Measurements from ENCODE around the gene FGF14.

DNA sequence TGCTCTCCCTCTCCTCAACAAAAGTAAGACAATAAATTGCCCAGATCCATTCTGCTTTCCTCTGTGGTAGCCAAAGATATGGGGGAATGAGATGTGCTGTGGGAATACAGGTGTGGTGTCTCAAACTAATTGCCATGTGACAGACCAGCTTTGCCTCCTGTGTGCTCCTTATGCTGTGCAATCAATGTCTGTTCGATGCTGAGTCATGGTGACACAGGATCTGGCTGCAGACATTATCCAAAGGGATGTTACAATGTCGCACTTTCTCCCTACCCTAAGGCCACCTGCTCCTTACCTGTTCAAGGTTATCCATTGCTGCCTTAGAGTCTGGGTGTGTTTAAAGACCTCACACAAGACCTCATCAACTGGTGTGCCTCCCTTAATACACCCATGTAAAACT is 32.5 kb downstream of the FGF14 start:
- TF ChIP-seq ZNF274 (IDR thresholded peaks at IDR 0.05; ENCODE audit: low read depth, low read length) (no peak), YY1 (IDR thresholded peaks at IDR 0.05; ENCODE audit: insufficient read depth, insufficient read length) (no peak), SUZ12 (IDR thresholded peaks at IDR 0.05; ENCODE audit: extremely low read depth, insufficient read depth, insufficient read length) (no peak)
